Adrenal gland (tissue), 12 donors: ENCODE results near the gene MYO18B. TPM values are rescaled to one million over a fixed set of nuclear protein-coding genes. Genes with fewer than 3 reads are reported as not detected.

ENCODE experiments used
- DNase-seq, 7 donors: peaks; one replicate each; pipeline ENCODE4 v3.0.0-alpha.2; 2019 to 2020
- H3K27ac ChIP-seq, 5 donors: fragments of 200-600 bp; sonication (generic) in 4 of 5; 1 replicate in 3 of 5; 2 replicates in 2 of 5; pipeline versions ENCODE4 v1.5.1 to v1.8.0; 2016 to 2020; ENCODE audit warnings: mild to moderate bottlenecking in 1 of 5
- H3K27me3 ChIP-seq: fragments of 200-600 bp; 2 replicates; pipeline ENCODE4 v1.8.0; 2021
- H3K36me3 ChIP-seq, 2 donors: fragments of 200-600 bp; replicated peaks in 1 of 2; 1 replicate in 1 of 2; 2 replicates in 1 of 2; pipeline versions ENCODE4 v1.5.1 to v1.8.0; 2018 to 2022
- H3K4me1 ChIP-seq, 2 donors: fragments of 200-600 bp; replicated peaks in 1 of 2; 1 replicate in 1 of 2; 2 replicates in 1 of 2; pipeline versions ENCODE4 v1.5.1 to v1.8.0; 2018 to 2021
- H3K4me3 ChIP-seq, 4 donors: fragments of 200-600 bp; sonication (generic) in 3 of 4; one replicate each; pipeline ENCODE4 v1.5.1; 2016 to 2018
- H3K9me3 ChIP-seq, 3 donors: fragments of 200-600 bp; sonication (generic) in 1 of 3; replicated peaks in 1 of 3; 1 replicate in 2 of 3; 2 replicates in 1 of 3; pipeline versions ENCODE4 v1.5.1 to v1.8.0; 2016 to 2021
- POLR2A ChIP-seq, 2 donors: fragments of 450-650 bp; IDR thresholded peaks; one replicate each; pipeline ENCODE4 v1.6.1; 2017; ENCODE audit warnings: antibody characterized with exemption in 2 of 2, mild to moderate bottlenecking in 2 of 2, moderate library complexity in 1 of 2
- WGBS, 4 donors: extraction: QIAGEN DNeasy Blood & Tissue Kit in 2 of 4; methylation state at CpG; one replicate each; pipeline versions ENCODE4 v1.1.5 to v1.1.7; 2013 to 2017; 5-methylcytosine and 5-hydroxymethylcytosine counted together
- intact Hi-C, 2 donors: fragments of 100-400 bp; cut with DNase I; formaldehyde crosslinking; loops; one replicate each; pipeline versions ENCODE4 v1.14.1 to v1.15.0; 2022 to 2023
- polyA plus RNA-seq, 3 donors: library from polyadenylated mRNA; stranded (reverse); fragments of 200-250 nt in 2 of 3; fragments of 350-450 nt in 1 of 3; fragmentation: Illumina TruSeq in 1 of 3; extraction: RNeasy Lipid Tissue Mini Kit (QIAGEN cat#74804) in 1 of 3; gene quantifications; one replicate each; pipeline ENCODE4 v1.2.3, GENCODE V29; 2013 to 2014
- total RNA-seq, 9 donors: library from RNA; depleted of rRNA in 4 of 9; stranded (reverse); fragments of >200 nt in 4 of 9; fragments of 120-200 nt in 1 of 9; fragmentation: NEBNext Ultra II Directional in 1 of 9; extraction: Animal tissue kit (Norgen Biotek cat#: 25700) in 1 of 9; gene quantifications; one replicate each; pipeline versions ENCODE4 v1.1.0 to v1.2.4, GENCODE V29; 2013 to 2023
- TF ChIP-seq, protein P1 (sequence below), 6 experiments: fragments of 450-650 bp in 4 of 6; fragments of 200-600 bp in 2 of 6; sonication (generic) in 1 of 6; IDR thresholded peaks; 1 replicate in 5 of 6; 2 replicates in 1 of 6; pipeline versions ENCODE4 v1.5.1 to v1.8.0; 2016 to 2021; ENCODE audit warnings: antibody characterized with exemption in 6 of 6, mild to moderate bottlenecking in 2 of 6, moderate library complexity in 1 of 6
- donor health status: healthy with polysubstance abuse.
- donor health status: Bipolar disorder and iron deficiency.
- donor health status: DM: yes; HTN: yes; CAD: no.
- donor health status: DM: no; HTN: no; CAD: no.
- donor health status: DM: no; HTN: no; CAD: no.
- donor health status: DM: yes; HTN: yes; CAD: no.

Gene MYO18B
- total and polyA plus RNA-seq, 12 donors: 0.08 to 1.1 (median 0.18) TPM

DNA sequence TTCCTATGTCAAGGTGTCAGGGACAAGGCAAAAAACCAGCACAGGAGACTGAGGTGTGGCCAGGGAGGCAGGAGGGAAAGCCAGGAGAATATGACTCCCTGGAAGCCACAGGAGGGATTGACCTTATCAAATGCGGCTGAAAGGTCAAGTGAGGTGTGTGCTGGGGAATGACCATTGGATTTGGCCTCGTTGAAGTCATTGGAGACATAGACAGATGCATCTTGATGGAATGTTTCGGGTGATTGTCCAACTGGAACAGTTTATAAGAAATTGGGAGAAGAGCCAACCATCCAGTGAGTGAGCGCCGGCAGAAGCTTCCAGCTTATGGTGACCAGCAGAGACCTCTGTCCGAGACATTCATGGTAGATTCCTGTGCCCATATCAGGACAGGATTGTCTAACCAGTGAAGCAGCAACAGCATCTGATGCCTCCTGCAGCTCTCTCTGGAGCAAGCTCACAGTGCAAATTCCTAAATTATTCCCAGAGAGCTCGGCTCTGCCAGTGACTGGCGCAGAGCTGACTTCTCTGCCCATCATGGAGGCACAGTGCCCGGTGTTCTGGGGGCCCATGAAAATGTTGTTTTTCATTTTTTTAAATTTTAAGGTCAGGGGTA is 95.4 kb downstream of the MYO18B start:
- Histone ChIP-seq H3K9me3 (no peaks in the 10 kb centered on the region), H3K4me1 (no peaks in the 10 kb centered on the region), H3K27me3 (no peaks in the 10 kb centered on the region), H3K27ac (no peak overlapping the region), H3K36me3 (no peaks in the 10 kb centered on the region), H3K4me3 (no peak overlapping the region)
- TF ChIP-seq, protein P1, sequence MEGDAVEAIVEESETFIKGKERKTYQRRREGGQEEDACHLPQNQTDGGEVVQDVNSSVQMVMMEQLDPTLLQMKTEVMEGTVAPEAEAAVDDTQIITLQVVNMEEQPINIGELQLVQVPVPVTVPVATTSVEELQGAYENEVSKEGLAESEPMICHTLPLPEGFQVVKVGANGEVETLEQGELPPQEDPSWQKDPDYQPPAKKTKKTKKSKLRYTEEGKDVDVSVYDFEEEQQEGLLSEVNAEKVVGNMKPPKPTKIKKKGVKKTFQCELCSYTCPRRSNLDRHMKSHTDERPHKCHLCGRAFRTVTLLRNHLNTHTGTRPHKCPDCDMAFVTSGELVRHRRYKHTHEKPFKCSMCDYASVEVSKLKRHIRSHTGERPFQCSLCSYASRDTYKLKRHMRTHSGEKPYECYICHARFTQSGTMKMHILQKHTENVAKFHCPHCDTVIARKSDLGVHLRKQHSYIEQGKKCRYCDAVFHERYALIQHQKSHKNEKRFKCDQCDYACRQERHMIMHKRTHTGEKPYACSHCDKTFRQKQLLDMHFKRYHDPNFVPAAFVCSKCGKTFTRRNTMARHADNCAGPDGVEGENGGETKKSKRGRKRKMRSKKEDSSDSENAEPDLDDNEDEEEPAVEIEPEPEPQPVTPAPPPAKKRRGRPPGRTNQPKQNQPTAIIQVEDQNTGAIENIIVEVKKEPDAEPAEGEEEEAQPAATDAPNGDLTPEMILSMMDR (IDR thresholded peaks at IDR 0.05): no peak
- no peak for TF ChIP-seq POLR2A (IDR thresholded peaks at IDR 0.05)
- peak in 1 of 7 donors; percentile 6 for DNase-seq
- intact Hi-C loops: no loop called here
- 69 to 83% (median 81%) methylated on average over 9 of the region's 9 CpGs for WGBS, 4 donors

DNA sequence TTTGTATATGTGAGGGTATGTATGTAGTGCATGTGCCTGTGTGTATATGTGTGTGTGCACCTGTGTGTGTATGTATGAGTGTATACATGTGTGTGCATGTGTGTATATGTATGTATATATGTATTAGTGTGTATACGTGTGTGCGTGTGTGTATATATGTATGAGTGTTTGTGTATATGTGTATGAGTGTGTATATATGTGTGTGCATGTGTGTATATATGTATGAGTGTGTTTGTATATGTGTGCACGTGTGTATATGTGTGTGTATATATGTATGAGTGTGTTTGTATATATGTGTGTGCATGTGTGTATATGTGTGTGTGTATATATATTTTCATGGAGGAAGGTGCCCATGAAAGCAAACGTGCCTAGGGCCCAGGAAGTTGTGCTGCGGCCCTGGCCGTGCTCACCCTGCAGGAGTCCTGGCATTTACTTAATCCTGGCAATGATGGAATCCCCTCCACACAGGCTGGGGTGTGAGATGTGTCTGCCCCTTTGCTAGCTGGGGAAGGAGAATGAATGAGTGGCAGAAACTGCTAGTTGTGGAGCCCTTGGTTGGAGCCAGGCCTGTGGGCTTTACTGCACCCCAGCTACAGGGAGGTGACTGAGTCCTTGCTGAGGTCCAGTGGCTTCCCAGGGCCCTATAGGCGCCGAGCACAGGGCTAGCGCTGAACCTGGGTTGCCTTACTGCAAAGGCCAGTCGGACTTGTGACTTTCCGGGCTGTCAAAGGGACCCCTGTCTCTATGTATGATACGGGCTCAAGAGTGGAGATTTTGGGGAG is 97.2 kb downstream of the MYO18B start:
- Histone ChIP-seq H3K36me3 (no peaks in the 10 kb centered on the region), H3K27me3 (no peaks in the 10 kb centered on the region), H3K4me1 (no peaks in the 10 kb centered on the region), H3K27ac (no peak overlapping the region), H3K9me3 (no peaks in the 10 kb centered on the region), H3K4me3 (no peak overlapping the region)
- TF ChIP-seq, protein P1 (IDR thresholded peaks at IDR 0.05): no peak
- TF ChIP-seq POLR2A (IDR thresholded peaks at IDR 0.05): no peak
- intact Hi-C loops: no loop called here
- peak in 1 of 7 donors; percentile 0 for DNase-seq
- WGBS, 4 donors: 77 to 92% (median 87%) methylated on average over 8 to 12 of the region's 12 CpGs

DNA sequence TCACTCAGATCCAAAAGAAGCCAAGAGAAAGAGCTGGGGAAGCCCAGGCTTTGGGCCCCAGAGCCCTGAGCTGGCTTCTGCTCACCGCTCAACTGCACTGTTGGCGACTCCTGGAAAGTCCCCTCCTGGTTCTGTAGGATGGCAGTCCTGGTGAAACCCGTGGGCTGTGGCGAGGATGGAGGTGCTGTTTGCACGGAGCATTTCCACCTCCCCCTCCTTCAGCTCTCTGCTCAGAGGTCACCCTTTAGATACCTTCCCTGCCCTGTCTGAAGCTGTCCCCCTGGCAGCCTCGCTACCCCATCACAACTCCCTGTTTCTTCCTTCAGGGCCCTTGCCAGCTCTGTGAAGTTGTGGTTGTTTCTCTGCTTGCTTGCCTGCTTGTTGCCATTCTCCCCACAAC is 97.8 kb downstream of the MYO18B start:
- intact Hi-C loops: no loop called here
- Histone ChIP-seq H3K4me1 (no peaks in the 10 kb centered on the region), H3K9me3 (no peaks in the 10 kb centered on the region), H3K36me3 (no peaks in the 10 kb centered on the region), H3K27me3 (no peaks in the 10 kb centered on the region), H3K27ac (no peak overlapping the region), H3K4me3 (no peak overlapping the region)
- 75 to 81% (median 79%) methylated on average over 5 to 6 of the region's 6 CpGs for WGBS, 4 donors
- DNase-seq: no peak
- TF ChIP-seq, protein P1 (IDR thresholded peaks at IDR 0.05): no peak
- TF ChIP-seq POLR2A (IDR thresholded peaks at IDR 0.05): no peak

DNA sequence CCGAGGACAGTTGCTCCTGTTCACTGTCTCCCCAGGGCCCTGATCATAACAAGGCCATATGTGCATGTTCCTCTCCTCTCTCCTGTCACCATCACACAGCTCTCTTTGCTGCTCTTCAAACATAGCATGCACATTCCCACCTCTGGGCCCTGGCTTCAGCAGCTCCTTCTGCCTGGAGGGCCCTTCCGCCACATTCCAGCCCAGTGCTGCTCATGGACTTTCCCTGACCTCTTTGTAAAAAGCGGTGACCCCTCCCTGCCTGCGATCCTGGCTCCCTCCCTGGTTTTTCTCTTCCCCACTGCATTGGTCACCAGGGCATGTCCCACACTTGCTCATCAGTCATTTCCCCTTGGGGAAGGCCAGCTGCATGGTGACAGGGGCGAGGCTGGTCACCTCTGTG is 98.2 kb downstream of the MYO18B start:
- Histone ChIP-seq H3K36me3 (no peaks in the 10 kb centered on the region), H3K27ac (no peak overlapping the region), H3K4me1 (no peaks in the 10 kb centered on the region), H3K9me3 (no peaks in the 10 kb centered on the region), H3K4me3 (no peak overlapping the region), H3K27me3 (no peaks in the 10 kb centered on the region)
- WGBS, 4 donors: 64 to 76% (median 70%) methylated on average over 5 of the region's 5 CpGs
- intact Hi-C loops: no loop called here
- no peak for DNase-seq
- no peak for TF ChIP-seq POLR2A (IDR thresholded peaks at IDR 0.05)
- TF ChIP-seq, protein P1 (IDR thresholded peaks at IDR 0.05): no peak
